ENCODE data around the gene ADAMTSL1. TPM values are rescaled to one million over a fixed set of nuclear protein-coding genes. Genes with fewer than 3 reads are reported as not detected.

ADAMTSL1 gene
- total RNA-seq, 1 experiment from 2014 or later, result not detected

- H3K9me3 ChIP-seq (ENCODE audit: control insufficient read depth in 1 of 2, insufficient read depth in 1 of 2, low read depth in 1 of 2, low read length in 2 of 2), result no peaks in the 10 kb centered on the region
- no peaks in the 10 kb centered on the region for H3K36me3 ChIP-seq (ENCODE audit: control insufficient read depth in 1 of 2, insufficient read depth in 2 of 2, low read length in 2 of 2)
- no peak overlapping the region for H2AFZ ChIP-seq (ENCODE audit: low read depth, low read length, poor library complexity, severe bottlenecking)
- H3K4me1 ChIP-seq (ENCODE audit: control insufficient read depth in 1 of 2, insufficient read depth in 2 of 2, low read length in 2 of 2), result no peaks in the 10 kb centered on the region
- H3K9me2 ChIP-seq (ENCODE audit: insufficient read depth), result no peaks in the 10 kb centered on the region
- intact Hi-C loops (cut with micrococcal nuclease), result no loop called here
- peaks cover 3% of the 10 kb centered on the region for H3K27me3 ChIP-seq (ENCODE audit: insufficient read depth, low read length)
- BruUV-seq (replicated peaks), result no TSS peak
- no peaks in the 10 kb centered on the region; the same call in 1 of the 2 replicates for H4K20me1 ChIP-seq (ENCODE audit: insufficient read depth)
- RAD21 ChIA-PET (ENCODE audit: low non-redundant PET in 1 of 2, low total read pairs in 2 of 2, uncharacterized antibody in 2 of 2, unreplicated experiment in 2 of 2), result no interaction called here
- H3K4me3 ChIP-seq (replicated peaks in 1 of 2; ENCODE audit: low read depth in 1 of 2, low read length in 2 of 2), result no peak overlapping the region
- no peaks in the 10 kb centered on the region for H3K79me2 ChIP-seq (ENCODE audit: insufficient read depth, low read length)
- POLR2A ChIA-PET, result no interaction called here
- DNase-seq (ENCODE audit: low read depth, low spot score) (no peak), ATAC-seq (no peak)
- CTCF ChIA-PET, result no interaction called here
- no peak overlapping the region for H3K27ac ChIP-seq (ENCODE audit: low read depth, low read length)
- TF ChIP-seq JUND (IDR thresholded peaks at IDR 0.05) (no peak), FOSL1 (IDR thresholded peaks at IDR 0.05; ENCODE audit: low read depth) (no peak), ZBTB33 (IDR thresholded peaks at IDR 0.05; ENCODE audit: extremely low read depth, insufficient replicate concordance, low read length) (no peak), POLR2A (IDR thresholded peaks at IDR 0.05; ENCODE audit: borderline replicate concordance, extremely low read depth, insufficient read depth, insufficient read length) (no peak), SP1 (IDR thresholded peaks at IDR 0.05; ENCODE audit: low read depth) (no peak), CBX3 (IDR thresholded peaks at IDR 0.05; ENCODE audit: low read depth) (no peak), ELF1 (IDR thresholded peaks at IDR 0.05; ENCODE audit: borderline replicate concordance, low read depth) (no peak), EGR1 (IDR thresholded peaks at IDR 0.05; ENCODE audit: low read depth) (no peak), ATF3 (IDR thresholded peaks at IDR 0.05) (no peak), EZH2 (IDR thresholded peaks at IDR 0.05) (no peak), POLR2AphosphoS5 (IDR thresholded peaks at IDR 0.05; ENCODE audit: low read depth, low read length) (no peak), CEBPB (IDR thresholded peaks at IDR 0.05; ENCODE audit: low read depth) (no peak), TCF7L2 (IDR thresholded peaks at IDR 0.05; ENCODE audit: borderline replicate concordance, extremely low read depth, insufficient read depth, insufficient read length) (no peak), EZH2phosphoT487 (IDR thresholded peaks at IDR 0.05; ENCODE audit: borderline replicate concordance) (no peak), REST (IDR thresholded peaks at IDR 0.05; ENCODE audit: low read depth) (no peak), RAD21 (IDR thresholded peaks at IDR 0.05; ENCODE audit: low read depth) (no peak), YY1 (IDR thresholded peaks at IDR 0.05; ENCODE audit: extremely low read depth, insufficient replicate concordance, low read depth, low read length) (no peak)
- TF ChIP-seq, protein P1, sequence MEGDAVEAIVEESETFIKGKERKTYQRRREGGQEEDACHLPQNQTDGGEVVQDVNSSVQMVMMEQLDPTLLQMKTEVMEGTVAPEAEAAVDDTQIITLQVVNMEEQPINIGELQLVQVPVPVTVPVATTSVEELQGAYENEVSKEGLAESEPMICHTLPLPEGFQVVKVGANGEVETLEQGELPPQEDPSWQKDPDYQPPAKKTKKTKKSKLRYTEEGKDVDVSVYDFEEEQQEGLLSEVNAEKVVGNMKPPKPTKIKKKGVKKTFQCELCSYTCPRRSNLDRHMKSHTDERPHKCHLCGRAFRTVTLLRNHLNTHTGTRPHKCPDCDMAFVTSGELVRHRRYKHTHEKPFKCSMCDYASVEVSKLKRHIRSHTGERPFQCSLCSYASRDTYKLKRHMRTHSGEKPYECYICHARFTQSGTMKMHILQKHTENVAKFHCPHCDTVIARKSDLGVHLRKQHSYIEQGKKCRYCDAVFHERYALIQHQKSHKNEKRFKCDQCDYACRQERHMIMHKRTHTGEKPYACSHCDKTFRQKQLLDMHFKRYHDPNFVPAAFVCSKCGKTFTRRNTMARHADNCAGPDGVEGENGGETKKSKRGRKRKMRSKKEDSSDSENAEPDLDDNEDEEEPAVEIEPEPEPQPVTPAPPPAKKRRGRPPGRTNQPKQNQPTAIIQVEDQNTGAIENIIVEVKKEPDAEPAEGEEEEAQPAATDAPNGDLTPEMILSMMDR (IDR thresholded peaks at IDR 0.05 in 2 of 3, conservative IDR thresholded peaks at IDR 0.05 in 1 of 3; ENCODE audit: borderline replicate concordance in 1 of 3, insufficient read depth in 1 of 3, low read depth in 2 of 3, low read length in 2 of 3), result no peak
- TF ChIP-seq, protein P2, sequence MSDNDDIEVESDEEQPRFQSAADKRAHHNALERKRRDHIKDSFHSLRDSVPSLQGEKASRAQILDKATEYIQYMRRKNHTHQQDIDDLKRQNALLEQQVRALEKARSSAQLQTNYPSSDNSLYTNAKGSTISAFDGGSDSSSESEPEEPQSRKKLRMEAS (IDR thresholded peaks at IDR 0.05), result no peak
- no peak overlapping the region for H3K4me2 ChIP-seq (ENCODE audit: low read length)
- H3K9ac ChIP-seq (ENCODE audit: low read length), result no peak overlapping the region
Observed at GRCh38 chr9:18487611-18488010, 13.7 kb downstream of the ADAMTSL1 start.
